Stimulated activated CD4-positive, alpha-beta T cell treated with anti-CD3 and anti-CD28 coated beads, Interleukin-2, amount 100 ng/mL, for 4 hours (primary cell): ENCODE results near the gene SLC6A16.
"Not testable (repeated sequence)": the region's sequence is repeated elsewhere in the genome, so short reads cannot be mapped to it uniquely, and the experiment has no call there.

Experiments
- DNase-seq: peaks from one replicate; pipeline ENCODE4 v3.0.0-alpha.2; 2020; ENCODE audit warnings: low read depth

Gene SLC6A16

GRCh38 chr19:49344505-49345423, 19.8 kb upstream of the SLC6A16 start:
- no peak for DNase-seq

- no peak for DNase-seq
Measured at GRCh38 chr19:49343123-49343522, 18.1 kb upstream of the SLC6A16 start.

GRCh38 chr19:49342291-49342721, 17.3 kb upstream of the SLC6A16 start:
- DNase-seq, result no peak

- DNase-seq, result no peak
Measured at GRCh38 chr19:49340865-49341718, 16.1 kb upstream of the SLC6A16 start.

- DNase-seq, result no peak
Measured at GRCh38 chr19:49340069-49340864, 15.3 kb upstream of the SLC6A16 start.

GRCh38 chr19:49339301-49340068, 14.5 kb upstream of the SLC6A16 start:
- no peak for DNase-seq

GRCh38 chr19:49338691-49339300, 13.8 kb upstream of the SLC6A16 start:
- DNase-seq, result no peak

GRCh38 chr19:49338023-49338677, 13.2 kb upstream of the SLC6A16 start:
- DNase-seq, result no peak

- no peak for DNase-seq
Measured at GRCh38 chr19:49337267-49338022, 12.5 kb upstream of the SLC6A16 start.

GRCh38 chr19:49336482-49337266, 11.7 kb upstream of the SLC6A16 start:
- DNase-seq, result no peak

- DNase-seq, result no peak
Measured at GRCh38 chr19:49335784-49336481, 10.9 kb upstream of the SLC6A16 start.

- peak; percentile 37 for DNase-seq
Measured at GRCh38 chr19:49335071-49335783, 10.2 kb upstream of the SLC6A16 start, which contains the start of gene CD37. TSS of gene CD37 (plus strand) at chr19:49335406. CDS start at chr19:49335541, 135 bp downstream.

- DNase-seq, result peak; percentile 64
Measured at GRCh38 chr19:49333811-49334288, 8.9 kb upstream of the SLC6A16 start.

- no peak for DNase-seq
Measured at GRCh38 chr19:49333418-49333805, 8.4 kb upstream of the SLC6A16 start.

- DNase-seq, result not testable (repeated sequence)
Measured at GRCh38 chr19:49332691-49333417, 7.9 kb upstream of the SLC6A16 start.

GRCh38 chr19:49331616-49332055, 6.6 kb upstream of the SLC6A16 start:
- DNase-seq, result peak; percentile 46
